Vagina (tissue), 2 donors: Measurements from ENCODE around the gene PSD. TPM values are rescaled to one million over a fixed set of nuclear protein-coding genes. Genes with fewer than 3 reads are reported as not detected.

ENCODE experiments used
- DNase-seq, 2 donors: peaks; one replicate each; pipeline ENCODE4 v3.0.0-alpha.2; 2017; ENCODE audit errors: extremely low spot score in 2 of 2
- H3K27ac ChIP-seq: fragments of 200-600 bp; sonication (generic); one replicate; pipeline ENCODE4 v1.5.1; 2019
- H3K27me3 ChIP-seq: fragments of 200-600 bp; sonication (generic); one replicate; pipeline ENCODE4 v1.5.1; 2019
- H3K36me3 ChIP-seq, 2 donors: fragments of 200-600 bp; sonication (generic); one replicate each; pipeline ENCODE4 v1.5.1; 2017 to 2019
- H3K4me1 ChIP-seq: fragments of 200-600 bp; sonication (generic); one replicate; pipeline ENCODE4 v1.5.1; 2019
- H3K4me3 ChIP-seq, 2 donors: fragments of 200-600 bp; sonication (generic); 1 replicate in 1 of 2; 2 replicates in 1 of 2; pipeline ENCODE4 v1.5.1; 2016 to 2019
- H3K9me3 ChIP-seq: fragments of 200-600 bp; sonication (generic); one replicate; pipeline ENCODE4 v1.5.1; 2019
- CTCF ChIP-seq, 3 experiments: fragments of 450-650 bp in 2 of 3; fragments of 200-600 bp in 1 of 3; sonication (generic) in 1 of 3; IDR thresholded peaks; one replicate each; pipeline ENCODE4 v1.5.1; 2017 to 2019; ENCODE audit warnings: antibody characterized with exemption in 3 of 3, mild to moderate bottlenecking in 2 of 3, moderate library complexity in 2 of 3
- POLR2A ChIP-seq, 2 donors: fragments of 450-650 bp; IDR thresholded peaks; one replicate each; pipeline ENCODE4 v1.6.1; 2017; ENCODE audit warnings: antibody characterized with exemption in 2 of 2, mild to moderate bottlenecking in 2 of 2, moderate library complexity in 2 of 2
- POLR2AphosphoS5 ChIP-seq, 2 donors: sonication (generic); formaldehyde crosslinking; IDR thresholded peaks; one replicate each; pipeline ENCODE4 v1.9.0; 2017; ENCODE audit warnings: antibody characterized with exemption in 2 of 2, mild to moderate bottlenecking in 2 of 2, low read depth in 1 of 2; ENCODE audit not compliant: insufficient read depth in 1 of 2
- intact Hi-C: fragments of 100-400 bp; cut with DNase I; formaldehyde crosslinking; loops from one replicate; pipeline ENCODE4 v1.15.1; 2023
- total RNA-seq: library from RNA; depleted of rRNA; stranded (reverse); fragments of >200 nt; gene quantifications from one replicate; pipeline ENCODE4 v1.2.3, GENCODE V29; 2016

Gene PSD
- total RNA-seq, 1 donor from 2014 or later, result 6.4 TPM

GRCh38 chr10:102420181-102420713, 1.7 kb upstream of the PSD start:
- no peak for TF ChIP-seq POLR2A (IDR thresholded peaks at IDR 0.05)
- no peak for TF ChIP-seq CTCF (IDR thresholded peaks at IDR 0.05)
- no peak for TF ChIP-seq POLR2AphosphoS5 (IDR thresholded peaks at IDR 0.05; ENCODE audit: insufficient read depth in 1 of 2, low read depth in 1 of 2)
- Histone ChIP-seq H3K27ac (peak overlapping the region; percentile 73), H3K9me3 (no peaks in the 10 kb centered on the region), H3K36me3 (no peaks in the 10 kb centered on the region), H3K4me1 (peaks cover 39% of the 10 kb centered on the region), H3K27me3 (no peaks in the 10 kb centered on the region), H3K4me3 (peak overlapping the region; percentile 59 to 93)
- DNase-seq, result no peak
- intact Hi-C loops, result no loop called here

DNA sequence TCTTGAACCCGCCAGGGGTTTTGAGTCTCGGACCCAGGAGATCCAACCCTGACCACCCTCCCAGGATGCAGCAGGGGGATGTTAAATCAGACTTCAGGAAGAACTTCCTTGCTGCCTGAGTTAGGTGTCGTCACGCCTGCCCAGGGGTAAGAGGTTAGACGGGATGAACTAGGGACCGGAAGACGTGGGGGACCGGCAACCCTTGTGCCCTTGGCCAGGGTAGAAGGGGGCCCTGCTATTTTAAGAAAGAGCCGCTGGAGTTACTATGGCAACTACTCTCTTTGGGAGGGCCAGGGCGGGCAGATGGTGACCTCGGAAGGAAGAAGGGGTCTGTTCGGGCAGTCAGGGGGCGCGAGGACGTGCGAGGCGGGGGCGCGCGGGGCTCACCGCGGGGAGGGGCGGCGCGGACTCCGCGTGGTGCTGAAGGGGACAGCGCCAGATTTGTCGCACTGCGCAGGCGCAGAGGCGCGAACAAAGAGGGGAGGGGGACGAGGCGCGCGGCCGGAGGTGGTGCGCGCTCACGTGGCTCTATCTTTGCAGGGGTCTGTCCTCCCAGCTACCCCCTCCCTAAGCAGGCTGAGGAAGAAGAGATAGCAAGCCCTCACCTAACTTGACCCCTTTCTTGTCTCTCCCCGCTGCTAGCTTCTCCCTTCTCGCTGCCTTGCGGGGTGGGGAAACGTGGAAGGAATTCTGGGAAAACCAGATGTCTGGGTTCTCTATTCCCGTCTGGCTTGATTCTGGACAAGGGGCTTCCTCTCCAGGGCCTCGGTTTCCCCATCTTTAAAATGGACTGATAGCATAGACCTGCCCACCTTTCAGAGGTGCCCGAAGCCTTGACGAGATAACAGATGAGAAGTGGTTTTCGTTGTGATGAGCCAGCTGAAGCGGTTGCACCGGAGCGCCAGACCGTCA, 940 bp upstream of the PSD start:
- Histone ChIP-seq H3K27me3 (no peaks in the 10 kb centered on the region), H3K9me3 (no peaks in the 10 kb centered on the region), H3K4me1 (peaks cover 39% of the 10 kb centered on the region), H3K27ac (no peak overlapping the region), H3K36me3 (no peaks in the 10 kb centered on the region), H3K4me3 (peak overlapping the region; percentile 59 to 93)
- TF ChIP-seq POLR2AphosphoS5 (IDR thresholded peaks at IDR 0.05; ENCODE audit: insufficient read depth in 1 of 2, low read depth in 1 of 2) (no peak), POLR2A (IDR thresholded peaks at IDR 0.05) (no peak), CTCF (IDR thresholded peaks at IDR 0.05) (no peak)
- no peak for DNase-seq
- intact Hi-C loops, result no loop called here

GRCh38 chr10:102416695-102417094, 1.9 kb downstream of the PSD start:
- H3K4me3 ChIP-seq, result no peak overlapping the region
- H3K36me3 ChIP-seq, result no peaks in the 10 kb centered on the region
- TF ChIP-seq POLR2A (IDR thresholded peaks at IDR 0.05), result no peak
- no peak for TF ChIP-seq CTCF (IDR thresholded peaks at IDR 0.05)
- no peak for TF ChIP-seq POLR2AphosphoS5 (IDR thresholded peaks at IDR 0.05; ENCODE audit: insufficient read depth in 1 of 2, low read depth in 1 of 2)
- no peaks in the 10 kb centered on the region for H3K27me3 ChIP-seq
- intact Hi-C loops, result no loop called here
- peaks cover 20% of the 10 kb centered on the region for H3K4me1 ChIP-seq
- DNase-seq, result no peak
- H3K27ac ChIP-seq, result no peak overlapping the region
- H3K9me3 ChIP-seq, result no peaks in the 10 kb centered on the region

- Histone ChIP-seq H3K4me3 (no peak overlapping the region), H3K27me3 (no peaks in the 10 kb centered on the region), H3K27ac (no peak overlapping the region), H3K36me3 (no peaks in the 10 kb centered on the region), H3K9me3 (no peaks in the 10 kb centered on the region), H3K4me1 (peaks cover 19% of the 10 kb centered on the region)
- TF ChIP-seq CTCF (IDR thresholded peaks at IDR 0.05), result no peak
- no peak for TF ChIP-seq POLR2AphosphoS5 (IDR thresholded peaks at IDR 0.05; ENCODE audit: insufficient read depth in 1 of 2, low read depth in 1 of 2)
- no peak for TF ChIP-seq POLR2A (IDR thresholded peaks at IDR 0.05)
- DNase-seq, result no peak
- intact Hi-C loops, result no loop called here
These were observed 2.3 kb downstream of the PSD start for GRCh38 chr10:102416283-102416682.

GRCh38 chr10:102414749-102415148, 3.8 kb downstream of the PSD start:
- H3K9me3 ChIP-seq, result no peaks in the 10 kb centered on the region
- no peak for TF ChIP-seq POLR2AphosphoS5 (IDR thresholded peaks at IDR 0.05; ENCODE audit: insufficient read depth in 1 of 2, low read depth in 1 of 2)
- no peak for TF ChIP-seq CTCF (IDR thresholded peaks at IDR 0.05)
- no peak for TF ChIP-seq POLR2A (IDR thresholded peaks at IDR 0.05)
- H3K4me1 ChIP-seq, result peaks cover 26% of the 10 kb centered on the region
- no peak for DNase-seq
- H3K27me3 ChIP-seq, result peaks cover 6% of the 10 kb centered on the region
- no peak overlapping the region for H3K4me3 ChIP-seq
- intact Hi-C loops, result no loop called here
- H3K36me3 ChIP-seq, result no peaks in the 10 kb centered on the region
- H3K27ac ChIP-seq, result no peak overlapping the region
